ENCODE data around the gene C6orf52. TPM values are rescaled to one million over a fixed set of nuclear protein-coding genes. Genes with fewer than 3 reads are reported as not detected.

Gene C6orf52
- total and polyA plus RNA-seq, 9 of the 15 experiments (the other 6 are each of a cell fraction or from before 2014, with no cell fraction given), result 6.7 to 37.0 (median 11.1) TPM

GRCh38 chr6:10725044-10725443 is 30.6 kb upstream of the C6orf52 start (continued):
- TF ChIP-seq TBL1XR1 (IDR thresholded peaks at IDR 0.05; ENCODE audit: low read length in 2 of 2) (peak in 1 of 2 experiments; percentile 14; a peak in 1 of 4 replicates), CHD4 (IDR thresholded peaks at IDR 0.05; ENCODE audit: insufficient read depth, insufficient replicate concordance, low read depth, low read length, poor library complexity, severe bottlenecking) (no peak), RHOXF2B (CRISPR knock-in tag; conservative IDR thresholded peaks at IDR 0.05) (no peak), RNF2 (IDR thresholded peaks at IDR 0.05) (no peak), MBD1 (CRISPR knock-in tag; IDR thresholded peaks at IDR 0.05) (no peak)

GRCh38 chr6:10723567-10723881 is 29.1 kb upstream of the C6orf52 start:
- DNase-seq (ENCODE audit: extremely low read depth in 1 of 4, low spot score in 3 of 4) (peak in 1 of 4 experiments; percentile 35), ATAC-seq (no peak), FAIRE-seq (no peak)
- H3K4me3 ChIP-seq, result peak overlapping the region; percentile 64
- POLR2A ChIA-PET, result interaction anchor here (2.8 to 4.0 kb wide), 2 partner anchors 12 to 19 kb away, joined by 10 to 48 read pairs; no protein-coding TSS in a partner anchor
- 1% methylated on average over 7 of the region's 7 CpGs for WGBS (ENCODE audit: insufficient coverage, low coverage, missing lambda C conversion rate)
- H3K27ac ChIP-seq (ENCODE audit: extremely low read depth, low read depth, low read length), result peak overlapping the region; percentile 88
- H3K9me3 ChIP-seq (replicated peaks; ENCODE audit: control insufficient read depth, insufficient read depth, low read depth, low read length), result peaks cover 10% of the 10 kb centered on the region
- peak overlapping the region; percentile 79 for H3K4me2 ChIP-seq (ENCODE audit: insufficient read depth, low read length)
- BruUV-seq (replicated peaks), result no TSS peak
- peaks cover 49% of the 10 kb centered on the region for H3K79me2 ChIP-seq (ENCODE audit: control insufficient read depth, insufficient read depth, low read length)
- peak overlapping the region; percentile 90 for H2AFZ ChIP-seq (ENCODE audit: low read depth, low read length)
- intact Hi-C loops (cut with micrococcal nuclease), result loop anchor here (1.0 to 2.0 kb wide), 3 partner anchors 29 to 163 kb away; partner anchors contain the start of genes C6orf52, PAK1IP1 and SYCP2L
- CTCF ChIA-PET (ENCODE audit: low intra/inter-chr PET ratio), result no interaction called here
- H3K9me1 ChIP-seq (ENCODE audit: control insufficient read depth, insufficient read depth, low read length), result no peaks in the 10 kb centered on the region
- no peaks in the 10 kb centered on the region for H4K20me1 ChIP-seq (replicated peaks; ENCODE audit: control insufficient read depth, insufficient read depth, low read length)
- peak overlapping the region; percentile 85 to 92 for H3K9ac ChIP-seq (ENCODE audit: insufficient read depth in 1 of 2, low read depth in 2 of 2, low read length in 2 of 2)
- in situ Hi-C loops (cut with MboI), result no loop called here
- peaks cover 46 to 51% of the 10 kb centered on the region in 2 experiments for H3K4me1 ChIP-seq (replicated peaks in 1 of 2; ENCODE audit: control insufficient read depth in 2 of 2, insufficient read depth in 2 of 2, low read length in 2 of 2)
- peaks cover 35% of the 10 kb centered on the region for H3K36me3 ChIP-seq (ENCODE audit: control insufficient read depth, insufficient read depth, low read length)
- no peaks in the 10 kb centered on the region for H3K27me3 ChIP-seq (ENCODE audit: control insufficient read depth in 2 of 2, insufficient read depth in 2 of 2, low read length in 2 of 2)
- TF ChIP-seq BCLAF1 (IDR thresholded peaks at IDR 0.05; ENCODE audit: borderline replicate concordance in 1 of 2, control insufficient read depth in 1 of 2, low read depth in 2 of 2, low read length in 1 of 2), result no peak
- no peak for TF ChIP-seq ADNP (tag; IDR thresholded peaks at IDR 0.05)
- no peak for TF ChIP-seq ZNF277 (CRISPR knock-in tag; IDR thresholded peaks at IDR 0.05; ENCODE audit: borderline replicate concordance)
- TF ChIP-seq ZNF655 (CRISPR knock-in tag; IDR thresholded peaks at IDR 0.05), result no peak
- TF ChIP-seq NFXL1 (CRISPR knock-in tag; IDR thresholded peaks at IDR 0.05), result no peak
- TF ChIP-seq NFYB (IDR thresholded peaks at IDR 0.05; ENCODE audit: extremely low read depth, insufficient read length), result no peak
